Kidney tubule cell (primary cell): ENCODE results near the gene SP6.

Experiments used
- DNase-seq: peaks from one replicate; pipeline ENCODE4 v3.0.0-alpha.2; 2018; ENCODE audit warnings: low spot score

Gene SP6

GRCh38 chr17:47850692-47851573 lies at the start of gene SP6:
Gene SP6 (minus strand): TSS chr17:47851163. CDS start chr17:47848429, 2,734 bp downstream.
- peak; percentile 92 for DNase-seq

- DNase-seq: no peak
These were observed 48.7 kb upstream of the SP6 start for GRCh38 chr17:47899643-47900042.

GRCh38 chr17:47898241-47898640 lies 47.3 kb upstream of the SP6 start:
- no peak for DNase-seq

GRCh38 chr17:47897561-47897960 lies 46.6 kb upstream of the SP6 start:
- DNase-seq: peak; percentile 39

GRCh38 chr17:47896672-47897490 lies 45.9 kb upstream of the SP6 start:
- peak; percentile 16 for DNase-seq

- DNase-seq: peak; percentile 100
These were observed 45.1 kb upstream of the SP6 start, which contains the start of gene SP2 for GRCh38 chr17:47895856-47896671. Gene SP2 (plus strand): TSS chr17:47896236. CDS start chr17:47896287, 51 bp downstream.

GRCh38 chr17:47895347-47895855 lies 44.4 kb upstream of the SP6 start:
- DNase-seq: peak; percentile 41

GRCh38 chr17:47894498-47895346 lies 43.8 kb upstream of the SP6 start:
- no peak for DNase-seq

GRCh38 chr17:47891545-47892088 lies 40.7 kb upstream of the SP6 start:
- DNase-seq: no peak

GRCh38 chr17:47889734-47890529 lies 39.0 kb upstream of the SP6 start:
- peak; percentile 86 for DNase-seq

- no peak for DNase-seq
These were observed 37.3 kb upstream of the SP6 start for GRCh38 chr17:47888293-47888692.

GRCh38 chr17:47884905-47885730 lies 34.2 kb upstream of the SP6 start:
- no peak for DNase-seq

GRCh38 chr17:47884427-47884740 lies 33.4 kb upstream of the SP6 start:
- no peak for DNase-seq

- DNase-seq: no peak
These were observed 32.8 kb upstream of the SP6 start for GRCh38 chr17:47883589-47884426.

GRCh38 chr17:47882695-47883588 lies 32.0 kb upstream of the SP6 start:
- no peak for DNase-seq

- DNase-seq: peak; percentile 19
These were observed 31.3 kb upstream of the SP6 start for GRCh38 chr17:47882247-47882646.
